DMS79 treated with DMSO at 0.1 percent for 48 hours (cell line): ENCODE results near the gene CKM.
"Not testable (repeated sequence)": the region's sequence is repeated elsewhere in the genome, so short reads cannot be mapped to it uniquely, and the experiment has no call there.

Source experiments
- DNase-seq: peaks from one replicate; lab custom pipeline; 2025; lab: John Stamatoyannopoulos, UW

Gene CKM

GRCh38 chr19:45349126-45349415 lies 26.4 kb upstream of the CKM start:
- DNase-seq, result no peak

DNA sequence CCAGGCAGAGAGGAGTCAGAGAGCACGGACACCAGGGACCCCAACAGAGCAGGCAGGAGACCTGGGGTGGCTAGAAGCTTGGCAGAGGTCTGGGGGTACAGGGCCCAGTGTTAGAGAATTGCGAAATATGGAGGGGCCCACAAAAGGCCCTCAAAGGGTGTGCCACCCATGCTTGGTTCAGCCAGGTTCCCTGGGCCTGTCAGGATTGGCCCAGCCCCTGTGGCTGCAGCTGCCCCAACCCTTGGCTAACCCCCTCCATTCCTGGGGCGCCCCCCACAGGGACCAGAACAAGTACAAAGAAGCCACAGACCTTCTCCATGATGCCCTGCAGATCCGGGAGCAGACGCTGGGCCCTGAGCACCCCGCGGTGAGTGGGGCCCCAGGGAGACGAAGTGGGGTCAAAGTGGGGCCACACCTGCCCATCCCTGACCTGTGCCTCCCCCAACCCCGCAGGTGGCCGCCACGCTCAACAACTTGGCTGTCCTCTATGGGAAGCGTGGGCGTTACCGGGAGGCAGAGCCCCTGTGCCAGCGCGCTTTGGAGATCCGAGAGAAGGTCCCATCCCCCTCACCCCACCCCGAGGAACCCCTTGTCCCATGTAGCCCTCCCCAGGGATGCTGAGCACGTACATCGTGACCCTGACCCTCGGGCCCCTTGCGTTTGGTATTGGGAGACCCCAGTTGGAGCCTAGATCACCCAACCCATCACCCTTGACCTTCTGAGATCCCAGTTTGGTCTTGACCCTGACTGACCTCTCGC lies 25.9 kb upstream of the CKM start:
- no peak for DNase-seq

- DNase-seq, result no peak
Observed at GRCh38 chr19:45347570-45348366, 25.1 kb upstream of the CKM start.

GRCh38 chr19:45346449-45346848 lies 23.8 kb upstream of the CKM start:
- DNase-seq, result peak; percentile 7

DNA sequence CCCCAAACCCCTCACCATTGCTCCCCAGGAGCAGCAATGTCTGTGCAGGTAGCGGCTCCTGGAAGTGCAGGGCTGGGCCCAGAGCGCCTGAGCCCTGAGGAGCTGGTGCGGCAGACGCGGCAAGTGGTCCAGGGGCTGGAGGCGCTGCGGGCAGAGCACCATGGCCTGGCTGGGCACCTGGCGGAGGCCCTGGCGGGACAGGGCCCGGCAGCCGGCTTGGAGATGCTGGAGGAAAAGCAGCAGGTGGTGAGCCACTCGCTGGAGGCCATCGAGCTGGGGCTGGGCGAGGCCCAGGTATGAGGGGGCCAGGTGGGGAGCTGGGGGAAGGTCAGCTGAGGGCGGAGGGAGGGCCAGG lies 22.8 kb upstream of the CKM start:
- DNase-seq, result no peak

DNA sequence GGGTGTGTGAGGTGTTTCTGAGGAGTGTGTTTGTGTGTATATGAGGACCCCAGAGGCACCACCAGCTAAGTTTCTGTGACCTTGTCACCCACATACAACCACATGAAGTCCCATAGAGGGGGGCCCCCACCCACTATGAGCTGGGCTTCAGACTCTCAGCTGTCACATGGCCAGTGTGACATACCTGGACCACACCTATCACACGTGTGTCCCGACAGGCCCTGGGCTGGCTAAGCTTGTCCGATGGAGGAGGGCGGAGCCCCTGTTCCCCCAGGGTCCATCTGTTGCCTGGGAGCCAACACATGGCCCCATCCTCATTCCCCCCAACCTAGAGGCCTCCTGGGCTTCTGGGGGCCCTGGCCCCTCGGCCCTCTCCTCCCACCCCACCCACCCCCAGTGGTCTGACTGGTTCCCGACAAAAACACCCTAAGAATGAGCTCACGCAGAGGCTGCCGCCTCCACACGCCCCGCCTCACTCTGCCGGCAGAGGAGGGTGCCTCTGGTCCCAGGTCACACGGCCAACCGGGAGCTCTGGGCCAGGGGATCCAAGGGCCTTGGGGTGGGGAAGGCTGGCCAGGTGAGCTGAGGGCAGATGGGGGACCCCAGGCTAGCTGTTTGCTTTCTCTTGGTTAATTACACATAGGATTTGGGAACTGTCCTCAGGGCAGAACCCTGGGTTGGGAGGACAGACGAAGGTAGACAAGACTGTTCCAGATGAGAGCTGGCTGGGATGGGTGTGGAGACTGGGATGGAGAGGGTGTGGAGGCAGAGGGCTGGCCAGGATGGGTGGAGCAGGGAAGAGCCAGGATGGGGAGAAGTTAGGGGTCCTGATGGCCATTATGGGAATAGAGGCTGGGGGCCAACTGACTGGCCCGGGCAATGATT lies 22.2 kb upstream of the CKM start:
- DNase-seq, result no peak

- no peak for DNase-seq
Observed at GRCh38 chr19:45342911-45343310, 20.2 kb upstream of the CKM start.

- no peak for DNase-seq
Observed at GRCh38 chr19:45340899-45341453, 18.3 kb upstream of the CKM start.

GRCh38 chr19:45340232-45340898 lies 17.7 kb upstream of the CKM start, which contains the start of gene KLC3:
Gene KLC3, plus strand, starts transcription at chr19:45340750. Its CDS starts 4,792 bp downstream, at chr19:45345542.
- no peak for DNase-seq

DNA sequence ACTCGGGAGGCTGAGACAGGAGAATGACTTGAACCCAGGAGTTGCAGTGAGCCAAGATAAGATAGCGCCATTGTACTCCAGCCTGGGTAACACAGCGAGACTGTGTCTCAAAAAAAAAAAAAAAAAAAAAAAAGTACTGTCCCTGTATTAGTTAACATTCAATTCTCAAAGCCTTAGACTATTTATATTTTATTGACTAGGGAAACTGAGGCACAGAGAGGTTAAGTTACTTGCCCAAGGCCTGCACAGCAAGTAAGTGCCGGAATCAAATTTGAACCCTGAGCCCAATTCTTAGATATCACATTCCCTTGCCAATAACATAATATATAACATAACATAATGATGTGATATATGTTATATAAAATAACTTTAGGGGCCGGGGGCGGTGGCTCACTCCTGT lies 17.0 kb upstream of the CKM start:
- DNase-seq, result no peak

GRCh38 chr19:45336696-45337251 lies 14.1 kb upstream of the CKM start:
- DNase-seq, result no peak

GRCh38 chr19:45334881-45335280 lies 12.2 kb upstream of the CKM start:
- not testable (repeated sequence) for DNase-seq

DNA sequence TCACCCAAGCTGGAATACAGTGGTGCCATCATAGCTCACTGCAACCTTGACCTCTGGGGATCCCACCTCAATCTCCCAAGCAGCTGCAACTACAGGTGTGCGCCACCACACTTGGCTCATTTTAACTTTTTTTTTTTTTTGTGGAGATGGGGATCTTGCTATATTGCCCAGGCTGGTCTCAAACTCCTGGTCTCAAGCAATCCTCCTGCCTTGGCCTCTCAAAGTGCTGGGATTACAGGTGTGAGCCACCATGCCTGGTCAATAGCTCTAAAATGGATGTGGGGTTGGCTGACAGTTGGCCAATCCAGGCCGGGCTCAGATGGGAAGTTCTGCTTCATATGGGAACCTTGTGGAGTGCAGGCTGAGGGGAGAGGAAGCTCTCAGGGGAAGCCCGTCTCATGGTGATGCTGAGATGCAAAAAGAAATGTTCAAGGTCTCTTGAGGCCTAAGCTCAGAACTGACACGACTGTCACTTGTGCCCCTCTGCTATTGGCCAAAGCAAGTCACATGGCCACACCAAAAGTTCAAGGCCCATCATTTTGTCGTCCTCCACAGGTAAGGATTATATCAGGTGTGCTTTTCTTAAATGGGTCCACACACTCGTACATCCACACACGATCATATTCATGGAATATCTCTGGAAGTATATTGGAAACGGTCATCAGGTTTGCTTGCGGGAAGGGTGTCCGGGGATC lies 11.1 kb upstream of the CKM start:
- no peak for DNase-seq

DNA sequence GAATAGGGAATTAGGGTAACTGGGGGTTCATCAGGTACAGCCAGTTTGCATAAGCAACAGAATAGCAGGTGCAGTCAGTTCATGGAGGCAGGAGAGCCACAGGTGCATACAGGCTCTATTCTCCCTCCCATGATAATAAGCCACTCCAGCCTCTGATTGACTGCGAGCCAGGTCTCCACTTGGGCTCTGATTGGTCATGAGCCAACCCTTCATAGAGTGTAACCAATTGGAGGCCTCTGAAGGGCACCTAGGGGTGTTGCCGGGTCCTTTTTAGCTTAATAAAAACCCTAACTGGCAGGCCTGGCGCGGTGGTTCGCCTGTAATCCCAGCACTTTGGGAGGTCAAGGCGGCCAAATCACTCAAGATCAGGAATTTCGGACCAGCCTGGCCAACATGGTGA lies 8.7 kb upstream of the CKM start:
- DNase-seq, result no peak

DNA sequence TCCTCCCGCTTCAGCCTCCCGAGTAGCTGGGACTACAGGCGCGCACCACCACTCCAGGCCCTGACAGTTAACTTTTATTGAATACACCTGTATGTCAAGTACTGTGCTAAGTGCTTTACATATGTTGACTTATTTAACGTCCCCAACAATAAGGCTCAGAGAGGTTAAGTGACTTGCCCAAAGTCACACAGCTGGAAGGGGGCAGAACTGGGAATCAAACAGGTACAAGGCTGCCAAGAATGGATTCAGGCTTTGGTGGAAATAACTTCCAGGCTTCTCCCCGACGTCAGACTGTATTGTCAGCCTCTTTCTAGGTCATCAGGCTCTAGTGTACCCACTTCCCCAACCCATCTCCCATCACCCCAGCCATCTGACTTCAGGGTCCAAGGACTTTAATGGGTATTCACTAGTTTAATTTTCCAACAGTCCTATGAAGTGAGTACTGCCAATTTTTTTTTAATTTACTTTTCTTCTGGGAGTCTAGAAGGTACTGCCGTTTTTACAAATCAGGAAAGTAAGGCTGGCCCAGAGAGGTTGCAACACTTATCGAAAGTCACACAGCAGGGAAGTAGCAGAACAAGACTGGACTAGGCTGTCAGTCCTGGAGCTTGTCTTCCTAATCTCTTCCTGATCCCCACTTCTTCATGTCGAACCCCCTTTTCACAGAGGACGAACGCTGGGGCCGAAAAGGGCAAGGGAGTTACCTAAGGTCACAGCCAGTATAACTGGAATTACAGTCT lies 4.9 kb upstream of the CKM start:
- no peak for DNase-seq

DNA sequence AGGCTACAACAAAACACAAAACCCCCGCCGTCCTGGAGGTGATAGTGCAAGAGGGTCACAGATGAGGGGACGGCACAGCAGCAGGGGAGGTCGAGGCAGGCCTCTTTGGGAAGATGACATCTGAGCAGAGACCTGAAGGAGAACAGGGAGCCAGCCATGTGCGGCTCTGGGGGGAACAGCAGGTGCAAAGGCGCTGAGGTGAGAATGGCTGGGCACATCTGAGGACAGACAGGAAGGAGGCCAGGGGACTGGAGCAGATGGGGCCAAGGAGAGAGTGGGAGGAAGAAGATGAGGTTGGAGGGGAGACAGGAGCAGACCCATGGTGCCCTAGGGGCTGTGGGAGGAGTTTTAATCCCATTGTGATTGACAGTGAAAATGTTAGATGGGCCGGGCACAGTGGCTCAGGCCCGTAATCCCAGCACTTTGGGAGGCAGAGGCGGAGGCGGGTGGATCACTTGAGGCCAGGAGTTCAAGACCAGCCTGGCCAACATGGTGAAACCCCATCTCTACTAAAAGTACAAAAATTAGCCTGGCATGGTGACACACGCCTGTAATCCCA lies 1.8 kb upstream of the CKM start:
- no peak for DNase-seq

GRCh38 chr19:45323671-45324081 lies 1.0 kb upstream of the CKM start:
- no peak for DNase-seq

GRCh38 chr19:45322311-45322710 lies 364 bp downstream of the CKM start:
- DNase-seq, result no peak

DNA sequence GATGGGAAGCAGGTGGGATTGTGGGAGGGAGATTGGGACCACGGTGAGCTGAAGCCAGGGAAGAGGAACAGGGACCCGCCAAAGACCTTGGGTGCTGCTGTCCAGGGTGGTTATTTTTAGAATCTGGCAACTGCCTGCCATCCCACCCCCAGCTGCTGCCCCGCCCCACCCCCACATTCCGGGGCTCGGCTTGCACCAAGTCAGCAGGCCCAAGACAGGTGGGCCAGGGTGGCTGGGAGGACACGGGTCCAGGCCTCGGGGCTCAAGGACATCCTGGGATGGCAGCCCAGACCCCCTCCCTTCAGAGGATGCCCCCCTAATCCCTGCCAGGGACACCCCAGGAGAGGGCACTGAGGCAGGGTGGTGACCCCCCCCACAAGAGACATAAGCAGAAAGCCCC lies 827 bp downstream of the CKM start:
- no peak for DNase-seq
